ENCODE data around the gene TUT7. TPM values are rescaled to one million over a fixed set of nuclear protein-coding genes. Genes with fewer than 3 reads are reported as not detected.

TUT7 gene
- total RNA-seq, 1 experiment from 2014 or later = 24.5 TPM

DNA sequence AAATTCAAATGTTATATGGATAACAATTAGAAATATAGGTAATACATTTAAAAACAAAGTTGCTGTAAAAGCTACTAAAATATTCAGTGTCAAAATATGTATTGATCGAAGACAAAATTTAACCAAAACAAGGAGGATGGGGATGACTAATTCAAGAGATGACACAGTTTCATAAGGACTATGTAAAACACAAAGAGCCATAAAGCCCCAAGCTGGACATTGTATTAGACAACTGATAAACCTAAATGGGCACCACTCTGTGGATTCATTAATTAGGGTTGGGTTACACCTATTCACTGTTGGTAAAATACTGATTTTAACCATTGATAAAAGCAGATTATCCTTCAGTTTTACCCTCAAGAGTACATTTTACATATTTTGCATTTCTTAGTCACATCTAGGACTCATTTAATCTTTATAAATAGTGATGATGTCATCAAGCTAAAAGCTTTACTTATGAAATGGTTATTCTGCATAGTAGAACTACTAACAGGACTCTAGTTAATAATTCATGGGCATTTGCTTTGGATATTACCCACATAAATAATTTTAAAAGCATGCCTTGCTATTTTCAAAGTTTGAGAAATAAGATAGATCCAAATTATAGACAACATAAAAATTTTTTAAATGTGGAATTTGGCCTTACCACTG lies 13.7 kb downstream of the TUT7 start:
- Mint-ChIP-seq H3K9me3 (no peaks in the 10 kb centered on the region), H3K4me3 (no peak overlapping the region), H3K4me1 (peaks cover 14% of the 10 kb centered on the region), H3K27ac (no peak overlapping the region), H3K36me3 (peaks cover 68% of the 10 kb centered on the region), H3K27me3 (ENCODE audit: low read depth) (no peaks in the 10 kb centered on the region)
- ChIA-PET CTCF (no interaction called here), POLR2A (no interaction called here)
- DNase-seq (ENCODE audit: low spot score) = no peak
- ATAC-seq = no peak
- no peak for TF ChIP-seq NFYB (CRISPR knock-in tag; conservative IDR thresholded peaks at IDR 0.05; ENCODE audit: low read depth)
- TF ChIP-seq ZNF416 (CRISPR knock-in tag; IDR thresholded peaks at IDR 0.05) = no peak
- no peak for TF ChIP-seq E2F4 (CRISPR knock-in tag; IDR thresholded peaks at IDR 0.05; ENCODE audit: borderline replicate concordance, low read depth)
- TF ChIP-seq TEAD4 (CRISPR knock-in tag; IDR thresholded peaks at IDR 0.05) = no peak
- TF ChIP-seq IRF2 (CRISPR knock-in tag; IDR thresholded peaks at IDR 0.05; ENCODE audit: borderline replicate concordance, low read depth) = no peak
- no peak for TF ChIP-seq ATF2 (CRISPR knock-in tag; IDR thresholded peaks at IDR 0.05; ENCODE audit: borderline replicate concordance, low read depth)
- TF ChIP-seq, protein P1, sequence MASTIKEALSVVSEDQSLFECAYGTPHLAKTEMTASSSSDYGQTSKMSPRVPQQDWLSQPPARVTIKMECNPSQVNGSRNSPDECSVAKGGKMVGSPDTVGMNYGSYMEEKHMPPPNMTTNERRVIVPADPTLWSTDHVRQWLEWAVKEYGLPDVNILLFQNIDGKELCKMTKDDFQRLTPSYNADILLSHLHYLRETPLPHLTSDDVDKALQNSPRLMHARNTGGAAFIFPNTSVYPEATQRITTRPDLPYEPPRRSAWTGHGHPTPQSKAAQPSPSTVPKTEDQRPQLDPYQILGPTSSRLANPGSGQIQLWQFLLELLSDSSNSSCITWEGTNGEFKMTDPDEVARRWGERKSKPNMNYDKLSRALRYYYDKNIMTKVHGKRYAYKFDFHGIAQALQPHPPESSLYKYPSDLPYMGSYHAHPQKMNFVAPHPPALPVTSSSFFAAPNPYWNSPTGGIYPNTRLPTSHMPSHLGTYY (CRISPR knock-in tag; IDR thresholded peaks at IDR 0.05) = no peak
- TF ChIP-seq ZNF232 (CRISPR knock-in tag; IDR thresholded peaks at IDR 0.05) = no peak

DNA sequence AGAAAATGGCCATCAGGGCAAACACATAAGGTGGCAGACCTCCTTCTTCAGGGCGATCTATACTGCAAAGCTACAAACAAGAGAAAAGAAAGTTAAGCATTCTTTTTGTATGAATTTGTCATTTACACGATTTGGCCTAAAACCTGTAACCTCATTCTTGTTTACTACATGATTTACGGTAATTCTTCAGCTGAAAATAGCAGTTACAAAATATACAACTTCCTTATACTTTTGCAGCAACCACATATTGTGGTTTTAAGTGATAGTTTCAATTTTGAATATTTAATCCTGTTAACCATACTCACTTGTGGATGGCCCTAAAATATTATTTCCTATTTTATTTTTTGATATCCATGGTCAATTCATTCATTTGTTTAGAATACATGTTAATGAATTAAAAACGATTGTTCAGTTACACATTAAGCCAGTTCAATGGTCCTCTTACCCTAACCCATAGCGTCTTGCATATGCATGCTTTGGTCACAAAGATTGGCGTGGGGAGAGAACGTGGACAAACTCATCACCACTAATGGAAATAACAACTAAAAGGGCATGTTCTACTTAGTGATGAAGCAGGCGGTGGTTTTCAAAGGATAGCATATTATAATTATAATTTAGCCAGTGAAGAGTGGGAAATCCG lies 16.6 kb downstream of the TUT7 start:
- no peak overlapping the region for H3K4me3 Mint-ChIP-seq
- ATAC-seq (no peak), DNase-seq (ENCODE audit: low spot score) (no peak)
- peaks cover 64% of the 10 kb centered on the region for H3K36me3 Mint-ChIP-seq
- CTCF ChIA-PET = no interaction called here
- POLR2A ChIA-PET = interaction anchor here (0.6 kb wide), 1 partner anchor 12 kb away, joined by 3 read pairs; no protein-coding TSS in a partner anchor
- peaks cover 14% of the 10 kb centered on the region for H3K4me1 Mint-ChIP-seq
- H3K27ac Mint-ChIP-seq = no peak overlapping the region
- TF ChIP-seq ZNF396 (CRISPR knock-in tag; IDR thresholded peaks at IDR 0.05; ENCODE audit: borderline replicate concordance) (no peak), ZNF281 (CRISPR knock-in tag; IDR thresholded peaks at IDR 0.05) (no peak), MXD4 (CRISPR knock-in tag; IDR thresholded peaks at IDR 0.05; ENCODE audit: borderline replicate concordance) (no peak), ATF2 (CRISPR knock-in tag; IDR thresholded peaks at IDR 0.05; ENCODE audit: borderline replicate concordance, low read depth) (no peak), ELF4 (CRISPR knock-in tag; IDR thresholded peaks at IDR 0.05; ENCODE audit: low read depth) (no peak), HMGXB4 (CRISPR knock-in tag; IDR thresholded peaks at IDR 0.05) (no peak), ATF3 (CRISPR knock-in tag; conservative IDR thresholded peaks at IDR 0.05) (no peak), ZNF121 (CRISPR knock-in tag; IDR thresholded peaks at IDR 0.05) (no peak)
- TF ChIP-seq, protein P2, sequence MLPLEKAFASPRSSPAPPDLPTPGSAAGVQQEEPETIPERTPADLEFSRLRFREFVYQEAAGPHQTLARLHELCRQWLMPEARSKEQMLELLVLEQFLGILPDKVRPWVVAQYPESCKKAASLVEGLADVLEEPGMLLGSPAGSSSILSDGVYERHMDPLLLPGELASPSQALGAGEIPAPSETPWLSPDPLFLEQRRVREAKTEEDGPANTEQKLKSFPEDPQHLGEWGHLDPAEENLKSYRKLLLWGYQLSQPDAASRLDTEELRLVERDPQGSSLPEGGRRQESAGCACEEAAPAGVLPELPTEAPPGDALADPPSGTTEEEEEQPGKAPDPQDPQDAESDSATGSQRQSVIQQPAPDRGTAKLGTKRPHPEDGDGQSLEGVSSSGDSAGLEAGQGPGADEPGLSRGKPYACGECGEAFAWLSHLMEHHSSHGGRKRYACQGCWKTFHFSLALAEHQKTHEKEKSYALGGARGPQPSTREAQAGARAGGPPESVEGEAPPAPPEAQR (CRISPR knock-in tag; IDR thresholded peaks at IDR 0.05) = no peak
- H3K27me3 Mint-ChIP-seq (ENCODE audit: low read depth) = no peaks in the 10 kb centered on the region
- H3K9me3 Mint-ChIP-seq = no peaks in the 10 kb centered on the region
